GM18507 (cell line): ENCODE measurements around the gene C2CD2L.
"Not testable (repeated sequence)": the region's sequence is repeated elsewhere in the genome, so short reads cannot be mapped to it uniquely, and the experiment has no call there.

Source experiments
- DNase-seq: peaks from one replicate; pipeline ENCODE4 v3.0.0; 2011; ENCODE audit warnings: low read depth; ENCODE audit not compliant: insufficient read length; ENCODE audit errors: extremely low spot score
- FAIRE-seq: peaks from 2 replicates; lab custom pipeline; 2011; peaks lifted over from hg19 to GRCh38; lab: Jason Lieb, UNC

The C2CD2L gene

DNA sequence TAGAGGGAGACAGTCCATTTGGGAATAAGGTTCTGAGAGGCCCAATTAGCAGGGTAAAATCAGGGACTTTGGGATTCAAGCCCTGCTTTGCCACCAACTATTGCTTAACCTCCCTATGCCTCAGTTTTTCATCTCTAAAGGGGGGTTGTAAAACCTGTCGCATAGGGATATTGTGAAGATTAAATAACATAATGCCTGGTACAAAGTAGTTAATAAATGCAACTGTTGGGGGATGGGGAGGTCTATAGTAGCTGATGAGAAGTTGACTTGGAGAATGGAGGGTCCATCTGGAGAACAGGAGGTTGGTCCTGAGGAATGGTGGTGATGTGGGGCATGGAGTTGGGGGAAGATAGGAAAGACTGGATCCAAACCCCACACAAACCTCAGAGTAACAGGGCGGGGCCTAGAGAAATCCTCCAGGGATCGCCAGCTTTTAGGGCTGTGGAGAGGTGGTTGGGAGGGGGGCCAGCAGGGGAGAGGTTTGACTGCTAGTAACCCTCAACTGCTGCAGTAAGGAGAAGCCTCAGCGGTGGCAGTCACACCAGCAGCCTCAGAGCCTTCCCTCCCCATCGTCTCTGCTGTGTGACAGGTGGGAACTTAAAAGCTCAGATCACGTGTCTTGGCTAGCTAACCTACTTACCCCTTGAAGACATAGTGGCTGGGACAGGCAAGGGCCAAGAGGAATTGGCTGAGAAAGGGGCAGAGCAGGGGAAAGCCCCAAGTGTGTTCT is 40.6 kb downstream of the C2CD2L start:
- DNase-seq: no peak
- FAIRE-seq: no peak

GRCh38 chr11:119148720-119149017 is 41.5 kb downstream of the C2CD2L start:
- DNase-seq (no peak), FAIRE-seq (no peak)

DNA sequence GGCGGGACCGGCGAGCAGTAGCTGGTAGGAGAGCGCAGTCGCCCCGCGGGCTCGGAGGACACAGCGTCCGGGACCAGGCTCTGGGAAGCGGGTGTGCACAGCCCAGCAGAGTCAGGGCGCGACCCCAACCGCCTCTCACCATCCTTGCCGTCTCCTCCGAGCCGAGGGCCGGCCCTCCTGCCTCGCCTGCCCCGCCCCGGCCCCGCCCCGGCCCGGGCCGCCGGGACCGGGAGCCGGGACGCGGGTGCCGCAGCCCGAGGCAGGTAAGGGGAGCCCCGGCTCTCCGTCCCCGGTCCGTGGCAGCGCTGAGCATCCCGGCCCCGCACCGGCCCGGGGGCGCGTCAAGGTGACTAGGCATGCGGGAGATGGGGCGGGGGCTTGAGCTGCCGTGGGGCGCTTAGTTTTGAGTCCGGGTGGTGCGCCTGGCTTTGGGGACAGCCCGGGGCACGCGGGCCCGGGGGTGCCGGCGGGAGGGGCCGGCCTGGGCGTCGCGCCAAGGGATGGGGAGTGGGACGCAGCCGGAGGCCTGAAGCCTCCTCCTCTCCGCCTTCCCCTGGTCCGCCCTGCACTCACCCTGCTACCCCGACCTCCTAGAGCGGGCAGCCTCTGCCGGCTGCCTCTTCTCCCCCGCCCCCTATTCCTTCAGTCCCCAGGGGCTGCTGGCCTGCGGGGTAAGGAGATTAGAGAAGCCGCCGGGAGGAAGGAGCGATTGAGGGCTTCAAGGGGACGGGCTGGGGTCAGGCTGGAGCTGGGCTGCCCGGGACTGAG is 42.1 kb downstream of the C2CD2L start, which contains the start of gene ABCG4:
TSS of gene ABCG4 (plus strand) at position 35 of the 768 bp plus-strand sequence. CDS start 914 bp downstream, outside the sequence.
- DNase-seq (no peak), FAIRE-seq (no peak)

GRCh38 chr11:119149786-119150275 is 42.7 kb downstream of the C2CD2L start:
- DNase-seq (no peak), FAIRE-seq (no peak)

GRCh38 chr11:119152043-119152442 is 44.9 kb downstream of the C2CD2L start:
- FAIRE-seq: no peak
- DNase-seq: no peak

DNA sequence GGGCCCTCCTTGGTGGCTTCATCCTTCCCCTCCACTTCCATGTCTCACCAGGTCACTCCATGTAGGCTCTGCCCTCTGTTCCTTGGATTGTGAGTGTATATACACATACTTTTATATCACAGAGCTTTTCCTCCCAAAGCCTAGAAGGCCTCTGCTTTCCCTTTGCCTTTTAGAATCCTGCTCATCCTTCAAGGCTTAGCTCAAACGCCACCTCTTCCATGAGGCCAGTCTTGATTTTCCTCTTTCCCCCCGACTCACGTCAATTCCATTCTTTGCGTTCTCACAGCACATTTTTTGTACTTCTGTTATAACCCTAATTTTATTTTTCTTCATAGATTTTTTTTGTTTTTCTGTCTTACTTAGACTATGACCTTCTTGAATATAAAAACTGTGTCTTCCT is 45.5 kb downstream of the C2CD2L start:
- no peak for FAIRE-seq
- no peak for DNase-seq

- no peak for DNase-seq
- FAIRE-seq: no peak
Measured at GRCh38 chr11:119153049-119153818, 46.1 kb downstream of the C2CD2L start.

DNA sequence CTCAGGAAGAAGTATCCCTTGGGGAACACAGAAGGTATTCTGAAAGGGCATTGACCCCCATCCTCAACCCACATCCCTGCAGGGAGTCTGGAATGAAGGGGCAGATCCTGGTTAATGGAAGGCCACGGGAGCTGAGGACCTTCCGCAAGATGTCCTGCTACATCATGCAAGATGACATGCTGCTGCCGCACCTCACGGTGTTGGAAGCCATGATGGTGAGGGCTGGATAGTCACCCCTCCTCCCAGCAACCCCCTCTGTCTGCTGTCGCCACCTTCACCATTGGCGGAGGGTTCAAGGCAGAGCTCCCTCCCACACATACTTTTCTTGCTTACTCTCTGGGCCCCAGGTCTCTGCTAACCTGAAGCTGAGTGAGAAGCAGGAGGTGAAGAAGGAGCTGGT is 47.0 kb downstream of the C2CD2L start:
- FAIRE-seq (no peak), DNase-seq (no peak)

GRCh38 chr11:119155733-119156492 is 48.8 kb downstream of the C2CD2L start:
- FAIRE-seq (no peak), DNase-seq (no peak)

DNA sequence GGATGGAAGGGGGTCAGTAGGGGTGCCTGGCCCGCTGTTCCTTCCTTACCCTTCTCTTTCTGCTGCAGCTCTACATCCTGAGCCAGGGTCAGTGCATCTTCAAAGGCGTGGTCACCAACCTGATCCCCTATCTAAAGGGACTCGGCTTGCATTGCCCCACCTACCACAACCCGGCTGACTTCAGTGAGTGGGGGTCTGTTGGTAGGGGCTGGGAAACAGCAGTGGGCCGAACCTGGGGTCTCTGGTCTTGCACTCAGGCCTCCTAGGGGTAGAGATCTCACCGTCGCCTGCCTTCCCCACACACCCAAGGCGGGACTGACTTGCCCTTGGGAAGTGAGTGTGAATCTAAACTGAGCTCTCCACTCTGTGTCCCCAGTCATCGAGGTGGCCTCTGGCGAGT is 49.4 kb downstream of the C2CD2L start:
- DNase-seq: no peak
- FAIRE-seq: no peak

DNA sequence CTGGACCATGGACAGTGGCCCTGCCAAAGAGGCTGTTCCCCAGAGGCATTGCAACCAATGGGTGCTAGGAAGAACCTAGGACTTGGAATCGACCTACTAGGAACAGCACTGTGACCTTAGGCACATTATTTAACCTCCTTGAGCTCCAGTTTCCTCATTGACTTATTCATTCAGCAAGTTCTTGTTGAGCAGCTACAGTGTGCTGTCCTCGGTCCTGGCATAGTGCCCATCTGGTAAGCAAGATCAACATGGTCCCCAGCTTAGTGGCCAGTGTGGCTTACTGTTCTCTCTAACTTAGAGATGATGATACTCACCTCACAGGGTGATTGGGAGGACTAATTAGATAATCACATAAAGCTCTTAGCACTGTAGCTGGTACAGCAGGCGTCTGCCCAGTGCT is 49.9 kb downstream of the C2CD2L start:
- DNase-seq (no peak), FAIRE-seq (no peak)

GRCh38 chr11:119158467-119158866 is 51.3 kb downstream of the C2CD2L start:
- DNase-seq: no peak
- no peak for FAIRE-seq

- no peak for DNase-seq
- no peak for FAIRE-seq
Measured at GRCh38 chr11:119160151-119160550, 53.0 kb downstream of the C2CD2L start.

DNA sequence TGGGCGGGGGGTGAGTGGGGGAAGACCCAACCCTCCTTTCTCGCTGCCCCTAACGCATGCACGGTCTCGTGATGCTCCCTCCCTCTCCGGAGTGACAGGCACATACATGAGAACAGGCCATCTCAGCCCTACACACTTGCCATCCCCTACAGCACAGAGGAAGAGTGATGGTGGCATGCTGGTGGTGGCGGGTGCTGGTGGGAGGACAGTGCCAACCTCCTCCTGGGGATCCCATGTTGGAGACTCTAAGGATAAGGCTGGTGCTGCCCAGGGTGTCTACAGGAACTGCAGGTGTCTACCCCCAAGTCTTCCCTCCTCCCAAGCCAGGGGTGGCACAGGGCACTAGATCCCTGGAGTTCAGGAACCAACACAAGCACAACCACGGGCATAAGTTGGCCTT is 54.7 kb downstream of the C2CD2L start:
- FAIRE-seq: no peak

GRCh38 chr11:119166368-119167076 is 59.4 kb downstream of the C2CD2L start:
- FAIRE-seq: no peak
- DNase-seq: no peak

More for the DNA sequence above, 54.7 kb downstream of the C2CD2L start:
- no peak for DNase-seq

- DNase-seq, FAIRE-seq: not testable (repeated sequence)
Measured at GRCh38 chr11:119167077-119167458, 59.9 kb downstream of the C2CD2L start.

DNA sequence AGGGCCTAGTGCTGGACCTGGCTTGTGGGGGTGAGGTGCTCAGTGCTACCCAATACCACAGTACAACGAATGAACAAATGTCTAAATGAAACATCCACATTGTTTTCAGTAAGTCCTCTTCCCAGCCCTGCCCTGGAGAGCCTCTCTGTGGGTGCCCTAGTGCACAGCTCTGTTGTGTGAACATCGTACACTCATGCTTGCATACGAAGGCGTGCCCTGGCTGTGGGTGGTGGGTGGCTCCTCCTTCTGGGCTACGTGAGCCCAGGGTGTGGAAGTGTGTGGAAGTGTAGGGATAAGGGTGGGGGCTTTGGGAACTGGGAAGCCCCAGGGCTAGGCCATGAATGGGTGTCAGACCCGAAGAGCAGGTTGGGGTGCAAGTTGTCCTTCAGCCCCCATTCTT is 60.8 kb downstream of the C2CD2L start:
- DNase-seq (no peak), FAIRE-seq (no peak)
